Activated CD8-positive, alpha-beta memory T cell treated with anti-CD3 and anti-CD28 coated beads, Interleukin-2, amount 50 U/mL, for 1 hour (primary cell): ENCODE results near the gene SLC39A2.
A peak's percentile ranks its signal among the peaks of the same experiment; 100 is the strongest.
"Not testable (repeated sequence)": the region's sequence is repeated elsewhere in the genome, so short reads cannot be mapped to it uniquely, and the experiment has no call there.

ENCODE experiments used
- DNase-seq: peaks from one replicate; pipeline ENCODE4 v3.0.0-alpha.2; 2020; ENCODE audit errors: extremely low read depth

Gene SLC39A2, protein sequence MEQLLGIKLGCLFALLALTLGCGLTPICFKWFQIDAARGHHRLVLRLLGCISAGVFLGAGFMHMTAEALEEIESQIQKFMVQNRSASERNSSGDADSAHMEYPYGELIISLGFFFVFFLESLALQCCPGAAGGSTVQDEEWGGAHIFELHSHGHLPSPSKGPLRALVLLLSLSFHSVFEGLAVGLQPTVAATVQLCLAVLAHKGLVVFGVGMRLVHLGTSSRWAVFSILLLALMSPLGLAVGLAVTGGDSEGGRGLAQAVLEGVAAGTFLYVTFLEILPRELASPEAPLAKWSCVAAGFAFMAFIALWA

DNA sequence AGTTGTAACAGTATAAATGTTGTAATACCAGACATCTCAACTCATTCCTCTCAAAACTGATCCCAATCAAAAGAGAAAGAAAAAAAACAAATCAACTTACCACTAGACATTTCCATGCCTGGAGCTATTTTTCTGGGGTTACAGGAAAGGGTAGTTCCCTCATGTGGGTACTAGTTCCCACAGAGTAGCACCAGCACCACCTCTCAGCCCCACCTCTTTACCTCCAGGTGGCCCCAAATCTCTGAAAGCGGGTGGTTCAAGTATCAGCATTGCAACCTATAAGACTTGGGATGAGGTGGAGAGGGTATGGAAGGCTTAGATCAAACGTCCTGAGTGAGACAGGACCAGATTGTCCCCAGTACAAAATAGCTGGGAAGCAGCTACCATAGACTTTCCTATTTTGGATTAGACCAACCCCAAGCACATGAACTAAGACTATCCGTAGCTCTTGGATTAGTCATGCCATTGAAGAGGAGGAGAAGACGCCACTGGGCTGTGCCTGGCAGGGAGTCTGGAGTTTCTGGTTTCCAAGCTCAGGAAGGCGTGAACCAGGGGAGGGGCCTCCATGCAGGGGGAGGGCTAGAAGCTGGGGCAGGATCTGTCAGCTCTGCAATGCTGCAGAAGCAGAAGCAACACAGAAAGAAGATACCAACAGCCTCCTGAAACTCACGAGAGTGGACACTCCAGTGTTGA, at the start of gene SLC39A2:
Gene SLC39A2 (plus strand): TSS at position 620 of the 693 bp plus-strand sequence. CDS start 154 bp downstream, outside the sequence.
- DNase-seq, result no peak

DNA sequence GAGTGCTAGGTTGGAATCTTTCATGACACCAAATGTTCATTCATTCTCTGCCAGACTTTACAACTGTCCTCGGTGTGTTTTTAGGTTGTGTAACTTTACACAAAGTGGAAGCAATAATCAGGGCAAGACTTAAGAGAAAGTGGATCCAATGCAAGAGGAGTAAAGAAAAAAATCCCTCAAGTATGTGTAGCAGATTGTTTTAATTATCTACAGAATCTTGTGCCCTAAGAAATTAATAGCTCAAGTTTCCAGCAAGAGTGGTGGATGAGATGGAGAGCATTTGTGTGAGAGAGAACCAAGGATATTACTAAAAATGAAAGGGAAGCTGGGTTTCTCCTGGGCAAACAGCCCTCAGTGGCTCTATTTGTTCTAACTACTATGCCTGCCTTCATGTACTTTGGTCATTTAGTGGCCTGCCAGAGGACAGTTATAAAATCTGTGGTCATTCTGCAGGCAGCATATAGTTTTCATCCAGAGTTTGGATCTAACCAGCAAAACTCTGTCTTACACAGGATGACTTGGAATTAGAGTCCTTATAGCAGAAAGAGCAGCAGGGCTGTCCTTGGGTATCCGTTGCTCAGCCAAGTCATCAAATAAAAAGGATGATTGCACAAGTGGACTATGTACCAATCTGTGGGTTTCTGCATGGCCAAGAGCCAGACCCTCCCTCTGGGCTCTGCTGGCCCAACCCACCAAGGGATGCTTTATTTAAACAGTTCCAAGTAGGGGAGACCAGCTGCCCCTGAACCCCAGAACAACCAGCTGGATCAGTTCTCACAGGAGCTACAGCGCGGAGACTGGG, 44.2 kb upstream of the SLC39A2 start, which contains the start of gene RNASE2:
Gene RNASE2 (plus strand): TSS at position 752 of the 802 bp plus-strand sequence. CDS start 285 bp downstream, outside the sequence.
- DNase-seq, result not testable (repeated sequence)

DNA sequence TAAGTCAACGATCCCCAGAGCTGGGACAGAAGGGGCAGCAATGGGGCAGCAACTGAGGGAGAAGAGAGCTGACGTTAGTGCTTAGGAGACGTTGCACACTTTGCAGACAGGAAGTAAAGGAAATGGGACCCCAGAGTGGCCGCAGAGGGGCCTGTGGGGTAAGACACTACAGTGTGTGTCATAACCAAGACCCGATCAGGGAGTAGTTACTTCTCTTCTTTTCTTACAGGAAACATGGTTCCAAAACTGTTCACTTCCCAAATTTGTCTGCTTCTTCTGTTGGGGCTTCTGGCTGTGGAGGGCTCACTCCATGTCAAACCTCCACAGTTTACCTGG, 43.6 kb upstream of the SLC39A2 start:
- DNase-seq, result not testable (repeated sequence)

- no peak for DNase-seq
Observed at GRCh38 chr14:20956376-20956976, 42.6 kb upstream of the SLC39A2 start.

DNA sequence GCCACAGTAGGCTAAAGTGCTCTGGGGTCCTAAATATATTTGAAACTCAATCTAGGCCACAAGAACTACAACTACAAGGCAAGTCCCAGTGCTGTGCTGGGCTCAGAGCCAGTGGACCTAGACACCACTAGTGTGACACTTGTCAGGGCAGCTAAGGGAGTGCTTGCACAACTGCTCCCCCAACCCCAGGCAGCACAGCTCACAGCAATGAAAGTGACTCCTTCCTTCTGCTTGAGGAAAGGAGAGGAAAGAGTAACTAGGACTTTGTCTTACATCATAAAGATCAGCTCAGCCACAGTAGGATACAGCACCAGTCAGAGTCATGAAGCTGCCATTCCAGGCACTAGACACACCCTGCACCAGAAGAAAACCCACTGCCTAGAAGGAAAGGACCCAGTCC, 40.1 kb upstream of the SLC39A2 start:
- DNase-seq, result not testable (repeated sequence)

DNA sequence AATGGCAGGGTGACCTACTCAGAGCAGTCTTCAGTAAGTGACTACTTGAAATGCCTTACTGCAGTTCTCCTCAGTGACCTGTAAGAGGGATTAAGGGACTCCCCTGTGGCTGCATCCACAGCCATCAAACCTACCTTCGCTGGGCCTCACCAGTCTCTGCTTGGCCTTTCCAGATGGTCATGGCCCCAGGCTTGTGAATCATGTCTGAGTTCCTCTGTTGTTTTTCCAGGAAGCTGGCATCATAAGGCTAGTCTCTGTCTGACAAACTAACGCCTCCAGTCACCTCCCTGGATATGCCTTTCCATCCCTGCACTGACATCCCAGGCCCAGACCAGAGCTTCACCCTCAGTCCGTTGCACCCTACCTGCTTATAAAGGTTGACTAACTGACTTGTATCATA, 29.8 kb upstream of the SLC39A2 start:
- no peak for DNase-seq

DNA sequence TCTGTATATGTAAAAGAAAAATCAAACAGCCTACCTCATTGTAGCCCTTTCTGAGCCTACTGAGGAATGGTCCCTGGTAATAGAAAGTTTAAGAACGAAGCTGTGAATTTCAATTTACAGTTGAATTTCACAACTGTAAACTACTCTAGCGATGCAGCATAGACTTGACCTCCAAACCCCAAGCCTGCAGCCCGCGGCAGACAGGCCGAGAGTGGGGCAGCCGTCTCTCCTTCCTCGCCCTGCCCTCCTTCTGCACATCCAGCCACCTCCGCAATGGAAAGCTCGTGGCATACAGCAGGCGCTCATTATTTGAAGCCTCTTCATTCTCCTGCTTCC, 28.5 kb upstream of the SLC39A2 start:
- DNase-seq, result no peak

DNA sequence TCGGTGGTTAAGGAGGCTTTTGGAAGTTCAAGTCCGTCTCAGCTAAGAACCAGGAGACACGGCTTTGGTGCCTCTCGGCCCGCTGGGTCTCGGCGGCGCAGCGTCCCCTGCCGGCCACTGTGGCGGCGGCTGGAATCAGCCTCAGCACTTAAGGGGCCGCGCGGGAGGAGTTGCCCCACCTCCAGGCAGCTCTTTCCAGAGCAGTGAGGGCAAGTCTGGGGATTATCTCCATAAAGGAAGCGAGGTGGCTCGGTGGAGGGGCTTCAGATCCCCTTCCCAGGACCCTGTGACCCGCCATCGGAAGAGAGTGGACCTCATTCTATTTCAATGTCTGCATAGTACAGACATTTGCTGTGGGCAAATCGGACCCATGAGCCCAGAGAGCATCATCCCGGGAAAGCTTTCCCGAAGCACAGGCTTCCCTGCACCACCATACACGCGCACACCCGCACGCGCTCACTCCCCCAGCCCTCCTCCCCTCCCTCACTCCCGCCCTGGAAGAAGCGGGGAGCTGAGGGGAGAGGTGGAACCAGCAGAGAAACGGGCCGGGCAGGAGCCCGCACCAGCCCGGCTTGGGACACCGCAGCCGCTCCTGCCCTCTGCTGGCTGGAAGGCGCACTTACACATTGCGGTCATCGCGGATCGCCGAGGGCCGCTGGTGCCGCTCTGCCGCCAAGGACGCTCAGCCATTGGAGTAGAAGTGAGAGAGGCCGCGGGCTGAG, 27.9 kb upstream of the SLC39A2 start:
- DNase-seq, result no peak

- DNase-seq, result no peak
Observed at GRCh38 chr14:20971705-20972021, 27.4 kb upstream of the SLC39A2 start.

- DNase-seq, result no peak
Observed at GRCh38 chr14:20973501-20973900, 25.6 kb upstream of the SLC39A2 start.

- no peak for DNase-seq
Observed at GRCh38 chr14:20976291-20976690, 22.8 kb upstream of the SLC39A2 start.

DNA sequence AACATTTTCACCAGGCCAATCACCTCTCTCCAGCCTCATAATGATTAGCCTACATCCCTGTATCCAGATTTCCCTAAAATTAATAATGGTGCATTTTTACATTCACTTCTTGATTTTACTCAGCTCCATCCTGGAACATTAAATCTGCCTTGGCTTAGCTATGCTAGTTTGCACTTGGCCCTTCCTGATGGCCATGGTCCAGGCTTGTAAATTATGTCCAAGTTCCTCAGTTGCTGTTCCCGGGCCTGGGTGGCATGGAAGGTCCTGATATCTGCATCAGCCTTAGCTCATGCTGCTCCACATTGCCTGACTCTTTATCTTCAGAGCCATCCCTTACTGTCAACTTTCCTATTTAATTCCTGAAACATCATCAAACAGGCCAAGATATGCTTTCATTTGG, 20.4 kb upstream of the SLC39A2 start:
- no peak for DNase-seq

GRCh38 chr14:20980906-20981305, 18.2 kb upstream of the SLC39A2 start:
- no peak for DNase-seq

GRCh38 chr14:20982646-20983369, 16.3 kb upstream of the SLC39A2 start:
- no peak for DNase-seq

- not testable (repeated sequence) for DNase-seq
Observed at GRCh38 chr14:20985650-20986049, 13.4 kb upstream of the SLC39A2 start.

- DNase-seq, result no peak
Observed at GRCh38 chr14:20986811-20987210, 12.3 kb upstream of the SLC39A2 start.

- DNase-seq, result no peak
Observed at GRCh38 chr14:20988717-20989470, 10.2 kb upstream of the SLC39A2 start.

- no peak for DNase-seq
Observed at GRCh38 chr14:20989471-20989786, 9.7 kb upstream of the SLC39A2 start.

GRCh38 chr14:20989787-20990600, 9.1 kb upstream of the SLC39A2 start, which contains the start of gene METTL17:
TSS of gene METTL17 (plus strand) at chr14:20989980. CDS start at chr14:20990003, 23 bp downstream.
- peak; percentile 64 for DNase-seq
